Hypothalamus (tissue), 51 donors: ENCODE measurements around the gene NAPG.
"Not testable (repeated sequence)": the region's sequence is repeated elsewhere in the genome, so short reads cannot be mapped to it uniquely, and the experiment has no call there.

Source experiments
- DNase-seq, 51 donors: peaks; one replicate each; lab custom pipeline; 2025; lab: John Stamatoyannopoulos, UW

Gene NAPG

DNA sequence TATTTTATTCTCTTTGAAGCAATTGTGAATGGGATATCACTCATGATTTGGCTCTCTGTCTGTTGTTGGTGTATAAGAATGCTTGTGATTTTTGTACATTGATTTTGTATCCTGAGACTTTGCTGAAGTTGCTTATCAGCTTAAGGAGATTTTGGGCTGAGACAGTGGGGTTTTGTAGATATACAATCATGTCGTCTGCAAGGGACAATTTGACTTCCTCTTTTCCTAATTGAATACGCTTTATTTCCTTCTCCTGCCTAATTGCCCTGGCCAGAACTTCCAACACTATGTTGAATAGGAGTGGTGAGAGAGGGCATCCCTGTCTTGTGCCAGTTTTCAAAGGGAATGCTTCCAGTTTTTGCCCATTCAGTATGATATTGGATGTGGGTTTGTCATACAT, 48.6 kb downstream of the NAPG start:
- not testable (repeated sequence) for DNase-seq

- DNase-seq, result not testable (repeated sequence)
Observed at GRCh38 chr18:10577842-10578572, 52.2 kb downstream of the NAPG start.

DNA sequence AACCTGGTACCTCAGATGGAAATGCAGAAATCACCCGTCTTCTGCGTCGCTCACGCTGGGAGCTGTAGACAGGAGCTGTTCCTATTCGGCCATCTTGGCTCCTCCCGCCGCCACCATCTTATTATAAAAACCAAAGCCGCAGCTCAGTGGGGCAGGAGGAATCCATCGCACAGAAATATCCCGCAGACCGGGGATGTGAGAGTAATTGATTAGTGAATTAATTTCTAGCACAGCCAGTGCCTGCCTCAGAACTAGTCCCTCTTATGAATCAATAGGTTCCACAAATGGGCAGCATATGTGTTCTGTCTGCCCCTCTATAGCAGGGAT, 52.7 kb downstream of the NAPG start:
- DNase-seq, result not testable (repeated sequence)

DNA sequence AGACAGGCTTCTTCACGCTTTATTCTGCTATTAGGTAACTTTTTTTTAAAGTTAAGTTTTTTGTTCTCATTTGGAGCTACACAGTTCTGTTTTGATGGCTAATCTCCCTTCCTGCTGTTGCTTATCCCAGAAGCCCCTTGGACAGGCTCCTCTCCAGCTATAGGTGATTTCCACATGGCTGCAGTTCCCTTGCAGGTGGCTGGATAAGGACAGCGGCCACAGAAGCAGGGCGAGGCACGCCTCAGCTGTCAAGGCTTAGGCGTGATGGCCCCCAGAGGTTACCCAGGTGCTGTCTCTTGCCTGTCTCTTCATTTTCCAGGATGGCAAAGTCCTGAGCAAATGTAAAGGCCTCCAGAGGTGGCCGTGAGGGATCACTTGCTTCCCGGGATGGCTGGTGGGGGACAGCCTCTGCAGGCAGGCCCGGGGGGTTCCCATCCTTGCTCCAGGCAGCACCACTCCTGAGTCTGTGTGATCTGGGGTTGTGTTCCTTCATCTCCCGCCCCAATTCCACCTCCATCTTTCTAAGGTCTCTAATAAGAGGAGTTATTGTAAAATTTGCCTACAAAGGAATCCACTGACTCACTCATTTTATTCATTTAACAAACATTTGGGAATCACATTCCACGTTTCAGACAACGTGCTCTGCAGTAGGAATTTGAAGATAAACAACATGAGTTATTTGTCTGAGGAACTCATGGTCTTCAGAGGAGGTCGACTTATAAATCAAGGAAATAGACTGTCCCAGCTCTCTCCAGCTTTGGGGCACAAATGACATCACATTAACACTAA, 53.4 kb downstream of the NAPG start:
- DNase-seq, result no peak

DNA sequence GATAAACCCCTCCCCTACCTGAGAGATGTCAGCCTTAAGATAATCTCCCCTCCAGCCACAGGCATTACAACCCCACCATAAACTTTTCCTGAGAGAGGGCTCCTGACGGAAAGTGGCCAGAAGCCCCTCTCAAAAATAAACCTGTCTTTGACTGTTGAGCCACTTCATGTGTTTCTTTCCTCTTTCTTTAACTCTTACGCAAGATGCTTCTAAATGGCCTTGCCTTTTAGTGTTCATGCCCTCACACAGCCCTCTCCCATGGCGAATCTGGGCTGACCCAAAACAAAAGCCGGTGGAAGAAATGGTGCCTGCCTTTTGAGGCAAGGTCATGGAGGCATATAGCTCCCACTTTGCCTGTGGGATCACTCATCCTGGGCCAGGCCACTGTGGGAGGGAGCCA, 54.4 kb downstream of the NAPG start:
- no peak for DNase-seq

DNA sequence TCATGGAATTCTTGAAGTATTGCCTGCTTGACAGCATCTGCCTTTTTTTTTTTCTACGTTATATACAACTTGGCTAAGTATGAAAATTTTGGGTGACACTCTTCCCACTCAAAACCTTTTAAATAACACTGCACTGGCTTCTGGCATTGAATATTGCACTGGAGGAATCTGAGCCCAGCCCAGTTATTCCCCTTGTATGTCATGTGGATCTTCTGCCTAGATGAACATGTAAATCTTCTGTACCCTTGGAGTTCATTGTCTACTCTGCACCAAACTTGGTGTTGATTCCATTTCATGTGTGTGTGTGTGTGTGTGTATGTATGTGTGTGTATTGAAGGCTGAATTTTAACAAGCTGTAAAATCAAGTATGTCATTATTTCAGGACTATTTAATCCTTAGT, 59.4 kb downstream of the NAPG start:
- DNase-seq, result no peak

- no peak for DNase-seq
Observed at GRCh38 chr18:10588975-10589374, 63.1 kb downstream of the NAPG start.

DNA sequence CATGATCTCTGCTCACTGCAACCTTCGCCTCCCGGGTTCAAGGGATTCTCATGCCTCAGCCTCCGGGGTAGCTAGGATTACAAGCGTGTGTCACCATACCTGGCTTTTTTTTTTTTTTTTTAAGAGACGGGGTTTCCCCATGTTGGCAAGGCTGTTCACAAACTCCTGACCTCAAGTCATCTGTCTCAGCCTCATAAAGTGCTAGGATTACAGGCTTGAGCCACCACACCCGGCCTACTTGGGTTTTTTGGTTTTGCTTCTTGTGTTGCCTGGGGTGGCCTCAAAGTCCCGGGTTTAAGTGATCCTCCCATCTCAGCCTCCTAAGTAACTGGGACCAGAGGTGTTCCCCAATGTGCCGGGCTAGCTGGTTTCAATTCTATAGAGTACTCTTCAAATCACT, 64.6 kb downstream of the NAPG start:
- DNase-seq, result no peak

GRCh38 chr18:10591896-10592295, 66.1 kb downstream of the NAPG start:
- DNase-seq, result no peak

DNA sequence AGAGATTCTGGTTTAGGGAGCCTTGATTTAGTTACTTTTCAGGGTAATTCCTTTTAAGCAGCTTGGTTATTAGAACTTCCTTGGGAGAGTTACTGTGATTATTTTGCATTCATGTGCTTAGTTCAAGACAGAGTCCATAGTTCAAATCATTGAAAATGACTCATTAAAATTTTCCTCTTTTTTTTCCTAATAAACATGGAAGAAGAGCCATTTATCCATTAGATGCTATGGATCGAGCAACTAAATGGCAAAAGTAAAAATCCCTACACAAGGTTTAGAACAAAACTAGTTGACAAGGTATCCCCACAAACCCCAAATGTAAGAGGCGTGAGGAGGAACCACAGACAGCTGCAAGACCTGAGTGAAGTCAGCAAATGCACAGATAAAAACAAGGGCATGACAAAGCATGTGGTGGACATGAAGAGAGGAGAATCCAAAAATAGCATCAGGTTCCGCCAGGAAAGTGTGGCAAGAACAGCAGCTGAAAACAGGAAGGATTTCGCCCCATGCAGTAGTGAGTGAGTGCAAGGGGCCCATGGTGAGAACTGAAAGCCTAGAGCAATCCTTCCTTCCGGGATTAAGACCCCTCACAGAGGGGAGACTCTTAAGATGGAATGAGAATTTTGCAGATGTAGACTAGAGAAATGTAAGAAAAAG, 67.7 kb downstream of the NAPG start:
- not testable (repeated sequence) for DNase-seq

DNA sequence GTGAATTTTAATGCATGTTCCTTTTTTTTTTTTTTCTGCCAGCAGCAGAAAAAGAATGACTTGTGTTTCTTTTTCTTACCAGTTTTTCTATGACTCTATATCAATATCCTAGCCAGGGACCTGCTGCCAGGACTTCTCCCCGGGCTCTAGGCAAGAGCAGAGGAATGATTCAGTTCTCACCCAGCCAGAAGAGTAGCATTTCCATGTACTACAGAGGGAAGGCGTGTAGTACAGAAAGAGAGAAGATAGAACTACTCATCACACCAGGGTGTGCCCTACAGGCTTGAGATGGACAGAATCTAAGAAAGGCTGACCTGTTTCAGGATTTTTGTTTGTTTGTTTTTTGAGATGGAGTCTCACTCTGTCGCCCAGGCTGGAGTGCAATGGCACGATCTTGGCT, 70.1 kb downstream of the NAPG start:
- DNase-seq, result not testable (repeated sequence)

GRCh38 chr18:10597695-10598094, 71.9 kb downstream of the NAPG start:
- not testable (repeated sequence) for DNase-seq

- not testable (repeated sequence) for DNase-seq
Observed at GRCh38 chr18:10600701-10601100, 74.9 kb downstream of the NAPG start.
